Right atrium auricular region (tissue), 2 donors: Measurements from ENCODE around the gene SALL3. TPM values are rescaled to one million over a fixed set of nuclear protein-coding genes. Genes with fewer than 3 reads are reported as not detected.
A peak's percentile ranks its signal among the peaks of the same experiment; 100 is the strongest.

Experiments used
- DNase-seq: peaks from one replicate; pipeline ENCODE4 v3.0.0-alpha.2; 2019; ENCODE audit warnings: low spot score
- H3K27ac ChIP-seq, 2 donors: fragments of 200-600 bp; sonication (generic); 1 replicate in 1 of 2; 2 replicates in 1 of 2; pipeline ENCODE4 v1.5.1; 2016 to 2019
- H3K27me3 ChIP-seq, 2 donors: fragments of 200-600 bp; sonication (generic); one replicate each; pipeline versions ENCODE4 v1.5.1 to v1.6.0; 2017 to 2019
- H3K36me3 ChIP-seq: fragments of 200-600 bp; sonication (generic); one replicate; pipeline ENCODE4 v1.5.1; 2016
- H3K4me1 ChIP-seq, 2 donors: fragments of 200-600 bp; sonication (generic); one replicate each; pipeline versions ENCODE4 v1.5.1 to v1.6.0; 2017 to 2019
- H3K4me3 ChIP-seq, 2 donors: fragments of 200-600 bp; sonication (generic); 1 replicate in 1 of 2; 2 replicates in 1 of 2; pipeline ENCODE4 v1.5.1; 2017 to 2019; ENCODE audit warnings: mild to moderate bottlenecking in 1 of 2, moderate library complexity in 1 of 2
- H3K9me3 ChIP-seq, 2 donors: fragments of 200-600 bp; sonication (generic); one replicate each; pipeline ENCODE4 v1.5.1; 2019
- total RNA-seq, 2 donors: library from RNA; depleted of rRNA; stranded (reverse); fragments of >200 nt; gene quantifications; one replicate each; pipeline ENCODE4 v1.1.0, GENCODE V29; 2016
- TF ChIP-seq, protein P1 (sequence below), 2 donors: fragments of 200-600 bp; sonication (generic); IDR thresholded peaks; one replicate each; pipeline ENCODE4 v1.5.1; 2019; ENCODE audit warnings: antibody characterized with exemption in 2 of 2

Gene SALL3
- total RNA-seq, 2 donors from 2014 or later: 1.5 to 2.5 TPM

DNA sequence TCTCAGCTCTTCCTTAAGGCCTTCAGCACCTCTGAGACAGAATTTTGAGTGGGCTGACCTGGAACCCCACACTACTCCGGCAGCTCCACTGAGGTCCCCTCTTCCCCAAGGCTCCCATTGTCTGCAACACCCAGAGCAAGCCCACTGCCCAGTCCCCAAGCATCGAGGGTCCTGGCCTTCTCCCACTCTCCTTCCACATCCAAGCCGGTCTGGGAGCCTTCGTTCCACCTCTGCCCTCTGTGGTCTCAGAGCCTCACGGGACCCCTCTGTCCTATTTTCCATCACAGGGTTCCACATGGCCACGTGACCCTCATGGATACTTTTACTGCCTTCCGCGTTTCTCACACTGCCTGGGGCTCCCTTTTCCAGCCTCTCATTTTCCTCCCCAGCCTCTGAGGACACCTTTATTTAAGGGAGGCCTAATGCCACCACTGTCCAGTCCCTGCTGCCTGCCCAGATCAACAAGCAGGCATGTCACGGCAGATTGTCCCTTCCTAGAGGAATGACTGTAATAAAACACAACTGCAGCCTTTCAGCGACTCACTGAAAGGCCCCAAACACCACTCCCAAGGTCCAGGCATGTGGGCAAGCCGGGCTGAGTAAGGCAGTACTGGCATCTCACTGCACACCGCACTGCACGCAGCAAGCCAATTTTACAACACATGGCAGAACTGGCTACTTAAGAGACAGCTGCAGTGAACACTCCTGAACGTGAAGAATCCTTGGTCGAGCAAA lies 7.9 kb upstream of the SALL3 start:
- Histone ChIP-seq H3K4me3 (no peak overlapping the region), H3K36me3 (no peaks in the 10 kb centered on the region), H3K4me1 (peaks cover 0 to 19% of the 10 kb centered on the region in 2 donors), H3K27ac (no peak overlapping the region), H3K27me3 (peaks cover 15 to 18% of the 10 kb centered on the region in 2 donors), H3K9me3 (no peaks in the 10 kb centered on the region)
- TF ChIP-seq, protein P1, sequence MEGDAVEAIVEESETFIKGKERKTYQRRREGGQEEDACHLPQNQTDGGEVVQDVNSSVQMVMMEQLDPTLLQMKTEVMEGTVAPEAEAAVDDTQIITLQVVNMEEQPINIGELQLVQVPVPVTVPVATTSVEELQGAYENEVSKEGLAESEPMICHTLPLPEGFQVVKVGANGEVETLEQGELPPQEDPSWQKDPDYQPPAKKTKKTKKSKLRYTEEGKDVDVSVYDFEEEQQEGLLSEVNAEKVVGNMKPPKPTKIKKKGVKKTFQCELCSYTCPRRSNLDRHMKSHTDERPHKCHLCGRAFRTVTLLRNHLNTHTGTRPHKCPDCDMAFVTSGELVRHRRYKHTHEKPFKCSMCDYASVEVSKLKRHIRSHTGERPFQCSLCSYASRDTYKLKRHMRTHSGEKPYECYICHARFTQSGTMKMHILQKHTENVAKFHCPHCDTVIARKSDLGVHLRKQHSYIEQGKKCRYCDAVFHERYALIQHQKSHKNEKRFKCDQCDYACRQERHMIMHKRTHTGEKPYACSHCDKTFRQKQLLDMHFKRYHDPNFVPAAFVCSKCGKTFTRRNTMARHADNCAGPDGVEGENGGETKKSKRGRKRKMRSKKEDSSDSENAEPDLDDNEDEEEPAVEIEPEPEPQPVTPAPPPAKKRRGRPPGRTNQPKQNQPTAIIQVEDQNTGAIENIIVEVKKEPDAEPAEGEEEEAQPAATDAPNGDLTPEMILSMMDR (IDR thresholded peaks at IDR 0.05): no peak
- no peak for DNase-seq

DNA sequence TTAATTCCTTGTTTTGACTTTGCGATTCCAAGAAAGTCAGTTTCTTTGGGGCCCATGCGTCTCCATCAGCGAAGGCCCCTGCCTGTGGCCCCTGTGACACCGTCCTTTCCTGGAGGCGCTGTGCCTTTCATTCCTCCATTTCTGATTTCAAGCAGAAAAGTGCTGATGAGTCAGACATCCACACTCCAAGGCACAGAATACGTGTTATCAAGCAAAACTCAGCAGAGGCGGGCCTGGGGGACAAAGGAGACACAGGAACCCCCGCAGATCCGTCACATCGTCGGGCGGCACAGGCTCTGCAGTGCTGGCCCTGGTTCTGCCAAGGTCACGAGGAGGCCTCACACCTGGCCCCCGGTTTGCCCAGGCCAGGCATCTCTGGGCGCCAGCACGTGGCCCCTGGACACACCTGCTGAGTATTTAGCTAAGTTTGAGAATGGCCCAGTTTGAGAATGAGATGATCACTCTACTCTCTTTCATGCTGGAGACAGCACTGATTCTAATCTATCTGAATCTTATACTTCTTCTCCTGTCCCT lies 7.2 kb upstream of the SALL3 start:
- TF ChIP-seq, protein P1 (IDR thresholded peaks at IDR 0.05): no peak
- Histone ChIP-seq H3K4me3 (no peak overlapping the region), H3K4me1 (peaks cover 0 to 19% of the 10 kb centered on the region in 2 donors), H3K27me3 (peaks cover 18 to 20% of the 10 kb centered on the region in 2 donors), H3K27ac (no peak overlapping the region), H3K36me3 (no peaks in the 10 kb centered on the region), H3K9me3 (no peaks in the 10 kb centered on the region)
- DNase-seq: no peak

DNA sequence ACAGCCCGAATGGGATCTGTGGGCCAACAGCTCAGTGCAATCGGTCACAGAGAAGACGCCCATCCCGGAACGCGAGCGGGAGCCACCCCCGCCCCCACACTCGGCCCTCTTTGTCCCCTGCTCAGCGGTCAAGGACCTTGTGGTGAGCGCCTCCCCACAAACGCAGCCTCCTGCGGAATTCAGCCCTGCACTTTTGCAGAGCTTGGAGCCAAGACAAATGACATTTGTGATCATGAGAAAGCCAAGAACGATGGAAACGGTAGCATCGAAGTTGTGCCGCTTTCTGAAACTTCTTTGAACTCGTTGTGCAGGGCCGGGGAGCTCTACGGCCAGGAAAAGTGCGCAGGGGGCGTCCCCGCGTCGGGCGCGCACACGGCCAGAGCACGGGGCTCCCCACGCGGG lies 6.7 kb upstream of the SALL3 start:
- Histone ChIP-seq H3K36me3 (no peaks in the 10 kb centered on the region), H3K4me1 (peaks cover 0 to 19% of the 10 kb centered on the region in 2 donors), H3K27me3 (peaks cover 18 to 21% of the 10 kb centered on the region in 2 donors), H3K27ac (no peak overlapping the region), H3K4me3 (peak overlapping the region in 1 of 2 donors; percentile 39), H3K9me3 (no peaks in the 10 kb centered on the region)
- TF ChIP-seq, protein P1 (IDR thresholded peaks at IDR 0.05): no peak
- peak; percentile 40 for DNase-seq

DNA sequence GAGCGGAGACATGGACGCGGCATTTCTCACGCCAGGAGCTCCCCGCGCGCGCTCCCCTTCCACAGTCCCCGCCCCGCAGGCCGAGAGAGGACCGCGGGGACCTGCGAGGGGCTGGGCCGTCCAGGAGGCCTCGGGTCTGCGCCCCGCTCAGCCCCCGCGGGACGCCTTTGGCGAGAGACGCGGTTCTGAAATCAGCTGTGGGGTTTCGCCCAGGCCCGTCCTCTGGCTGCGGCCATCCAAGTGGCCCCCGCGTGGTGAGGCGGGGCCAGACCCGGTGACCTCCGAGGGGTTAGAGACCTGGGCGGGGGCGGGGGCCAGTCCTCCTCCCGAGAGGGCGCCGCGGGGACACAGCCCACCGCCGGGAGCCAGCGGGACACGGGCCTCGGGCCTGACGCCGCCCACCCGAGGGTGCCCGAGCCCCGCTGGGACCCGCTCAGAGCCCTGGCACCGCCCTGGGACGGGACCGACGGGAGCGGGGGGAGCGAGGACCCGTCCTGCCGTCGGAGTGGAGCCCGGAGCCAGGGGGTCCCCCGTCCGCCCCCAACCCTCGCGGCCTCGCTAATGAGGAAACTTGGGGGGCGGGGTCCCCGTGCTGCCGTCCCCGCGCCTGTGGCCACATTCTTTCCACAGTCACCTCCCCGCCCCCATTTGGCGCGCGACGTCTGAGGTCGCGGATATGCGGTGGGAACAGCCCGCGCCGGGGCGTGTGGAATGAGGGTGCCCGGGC lies 6.1 kb upstream of the SALL3 start:
- Histone ChIP-seq H3K27me3 (peaks cover 18 to 21% of the 10 kb centered on the region in 2 donors), H3K4me3 (peak overlapping the region in 1 of 2 donors; percentile 39), H3K27ac (no peak overlapping the region), H3K4me1 (peaks cover 0 to 21% of the 10 kb centered on the region in 2 donors), H3K36me3 (no peaks in the 10 kb centered on the region), H3K9me3 (no peaks in the 10 kb centered on the region)
- peak; percentile 18 for DNase-seq
- TF ChIP-seq, protein P1 (IDR thresholded peaks at IDR 0.05): no peak

DNA sequence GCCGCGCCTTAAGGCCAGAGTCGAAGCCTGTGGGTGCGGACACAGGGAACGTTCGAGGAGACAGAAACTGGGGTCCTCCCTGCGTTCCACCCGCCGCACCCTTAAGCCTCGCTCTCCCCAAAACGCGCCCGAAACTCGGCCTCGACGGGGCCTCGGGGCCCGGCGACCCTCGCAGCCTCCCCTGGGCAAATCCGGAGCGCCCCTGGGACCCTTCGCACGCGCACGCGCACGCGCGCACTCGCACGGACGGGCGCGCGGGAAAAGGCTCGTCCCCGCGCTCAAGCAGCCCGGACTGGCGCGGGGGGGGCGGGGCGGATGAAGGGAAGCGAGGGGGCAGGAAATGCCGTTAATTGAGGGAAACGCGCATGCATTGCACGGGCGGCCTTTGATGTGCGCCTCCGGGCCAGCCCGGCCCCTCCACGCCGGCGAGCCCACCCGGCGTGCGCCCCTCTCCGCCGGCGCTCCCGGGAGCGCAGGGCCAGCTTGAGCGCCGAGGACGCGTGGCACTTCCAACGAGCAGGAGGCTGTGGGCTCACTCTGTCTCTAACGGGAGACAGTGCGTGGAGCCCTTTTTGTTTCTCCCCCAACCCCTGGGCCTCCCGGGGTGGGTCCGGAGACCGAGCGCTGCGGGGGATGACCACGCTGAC lies 5.4 kb upstream of the SALL3 start:
- Histone ChIP-seq H3K36me3 (no peaks in the 10 kb centered on the region), H3K4me3 (peak overlapping the region in 1 of 2 donors; percentile 39), H3K27me3 (peaks cover 18 to 21% of the 10 kb centered on the region in 2 donors), H3K27ac (no peak overlapping the region), H3K9me3 (no peaks in the 10 kb centered on the region), H3K4me1 (peaks cover 0 to 29% of the 10 kb centered on the region in 2 donors)
- DNase-seq: peak; percentile 30
- TF ChIP-seq, protein P1 (IDR thresholded peaks at IDR 0.05): no peak
